Panc1 (cell line): ENCODE data around the gene NBEAL2. TPM values are rescaled to one million over a fixed set of nuclear protein-coding genes. Genes with fewer than 3 reads are reported as not detected.

Experiments
- ATAC-seq: fragments of 200-7000 bp; cut with Tn5 transposase; 2 replicates; pipeline ENCODE4 v1.9.1; 2020; ENCODE audit warnings: mild to moderate bottlenecking, moderate library complexity
- BruUV-seq: library from RNA; stranded (reverse); fragments of 400-500 nt; replicated peaks from 2 replicates; lab custom pipeline; 2021; lab: Mats Ljungman, UMichigan
- CTCF ChIA-PET: fragments of 300-600 bp; sonication (Branson Sonifier 250); formaldehyde crosslinking; loops from one replicate; lab custom pipeline; 2022; ENCODE audit warnings: antibody characterized with exemption; lab: Charles Lee
- POLR2A ChIA-PET: fragments of 300-600 bp; sonication (Branson Sonifier 250); formaldehyde crosslinking; loops from one replicate; lab custom pipeline; 2022; ENCODE audit warnings: antibody characterized with exemption; lab: Charles Lee
- DNase-seq: peaks from one replicate; pipeline ENCODE4 v3.0.0-alpha.2; 2010; ENCODE audit warnings: low read depth, low spot score
- H3K27ac ChIP-seq: 2 replicates; pipeline ENCODE4 v1.5.1; 2011; ENCODE audit warnings: mild to moderate bottlenecking, low read length, inconsistent platforms
- H3K27me3 ChIP-seq: fragments of 200-500 bp; sonication (Bioruptor generic); 2 replicates; pipeline ENCODE4 v1.6.0; 2014; ENCODE audit warnings: low read length, inconsistent platforms; ENCODE audit not compliant: control insufficient read depth, insufficient read depth
- H3K36me3 ChIP-seq: fragments of 200-500 bp; sonication (Bioruptor generic); 2 replicates; pipeline ENCODE4 v1.5.1; 2014; ENCODE audit warnings: inconsistent platforms, mild to moderate bottlenecking, low read length, moderate library complexity; ENCODE audit not compliant: control insufficient read depth, insufficient read depth
- H3K4me1 ChIP-seq: 2 replicates; pipeline ENCODE4 v1.5.1; 2011; ENCODE audit warnings: inconsistent platforms, mild to moderate bottlenecking, low read length, moderate library complexity; ENCODE audit not compliant: control insufficient read depth, insufficient read depth
- H3K4me3 ChIP-seq, 2 experiments: 2 replicates each; pipeline ENCODE4 v1.5.1; 2011 to 2012; ENCODE audit warnings: low read depth in 2 of 2, low read length in 2 of 2, mild to moderate bottlenecking in 2 of 2, inconsistent platforms in 1 of 2, moderate library complexity in 1 of 2
- H3K9me3 ChIP-seq: fragments of 200-500 bp; sonication (Bioruptor generic); 2 replicates; pipeline ENCODE4 v1.5.1; 2014; ENCODE audit warnings: low read depth, mild to moderate bottlenecking, inconsistent platforms, low read length, moderate library complexity; ENCODE audit not compliant: control insufficient read depth, insufficient read depth
- POLR2AphosphoS5 ChIP-seq: IDR thresholded peaks from 2 replicates; pipeline ENCODE4 v1.6.1; 2012; ENCODE audit warnings: mild to moderate bottlenecking, low read depth, low read length, moderate library complexity
- SIN3A ChIP-seq: IDR thresholded peaks from 2 replicates; pipeline ENCODE4 v1.6.1; 2012; ENCODE audit warnings: low read depth, mild to moderate bottlenecking, low read length, moderate library complexity, borderline replicate concordance; ENCODE audit not compliant: insufficient read depth
- TCF7L2 ChIP-seq: IDR thresholded peaks from 2 replicates; pipeline ENCODE4 v1.6.1; 2011; ENCODE audit warnings: mild to moderate bottlenecking, low read depth, low read length, inconsistent platforms
- in situ Hi-C: cut with HindIII; loops from 2 replicates; pipeline ENCODE4 v1.10.0; 2016; ENCODE audit warnings: low sequenced_read_pairs, low pct_unique_long_range_greater_than_20kb
- intact Hi-C: fragments of 100-400 bp; cut with micrococcal nuclease; formaldehyde crosslinking; loops from one replicate; pipeline ENCODE4 v1.10.0; 2022; ENCODE audit not compliant: unreplicated experiment
- total RNA-seq: library from RNA; stranded (reverse); gene quantifications from one replicate; pipeline ENCODE4 v1.2.1, GENCODE V29; 2021; ENCODE audit not compliant: unreplicated experiment
- TF ChIP-seq, protein P1 (sequence below): fragments of 450-650 bp; IDR thresholded peaks from 2 replicates; pipeline ENCODE4 v1.5.1; 2017; ENCODE audit warnings: mild to moderate bottlenecking
- TF ChIP-seq, protein P2 (sequence below), 2 experiments: IDR thresholded peaks; 2 replicates each; pipeline ENCODE4 v1.6.1; 2011 to 2012; ENCODE audit warnings: low read depth in 2 of 2, control low read depth in 1 of 2, low read length in 1 of 2, mild to moderate bottlenecking in 1 of 2, moderate library complexity in 1 of 2; ENCODE audit not compliant: insufficient read depth in 1 of 2

Gene NBEAL2
- total RNA-seq, 1 experiment from 2014 or later: 38.8 TPM

DNA sequence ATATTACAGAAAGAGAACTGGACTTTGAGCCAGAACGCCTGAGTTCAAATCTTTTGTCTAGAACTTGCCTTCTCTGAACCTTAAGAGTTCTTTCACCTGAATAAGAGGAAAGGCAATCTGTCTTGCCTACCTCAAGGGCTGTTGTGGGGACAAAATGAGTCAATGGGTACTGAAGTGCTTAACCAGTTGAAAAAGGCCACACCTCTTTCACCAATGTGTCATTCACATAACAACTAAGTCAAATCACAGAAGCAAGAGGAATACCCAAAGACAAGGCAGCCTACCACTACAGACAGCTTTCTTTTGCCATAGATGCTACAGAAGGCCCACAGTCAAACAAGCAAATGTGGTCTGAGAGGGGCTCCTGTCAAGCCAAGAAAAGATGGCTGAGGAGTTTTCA is 39.7 kb downstream of the NBEAL2 start:
- Histone ChIP-seq H3K4me1 (no peaks in the 10 kb centered on the region), H3K9me3 (no peaks in the 10 kb centered on the region), H3K36me3 (peaks cover 7% of the 10 kb centered on the region), H3K27me3 (no peaks in the 10 kb centered on the region), H3K4me3 (no peak overlapping the region), H3K27ac (no peak overlapping the region)
- ChIA-PET CTCF (no interaction called here), POLR2A (no interaction called here)
- DNase-seq: no peak
- no peak for ATAC-seq
- in situ Hi-C loops: no loop called here
- TF ChIP-seq TCF7L2 (no peak), POLR2AphosphoS5 (no peak), SIN3A (no peak)
- TF ChIP-seq, protein P1, sequence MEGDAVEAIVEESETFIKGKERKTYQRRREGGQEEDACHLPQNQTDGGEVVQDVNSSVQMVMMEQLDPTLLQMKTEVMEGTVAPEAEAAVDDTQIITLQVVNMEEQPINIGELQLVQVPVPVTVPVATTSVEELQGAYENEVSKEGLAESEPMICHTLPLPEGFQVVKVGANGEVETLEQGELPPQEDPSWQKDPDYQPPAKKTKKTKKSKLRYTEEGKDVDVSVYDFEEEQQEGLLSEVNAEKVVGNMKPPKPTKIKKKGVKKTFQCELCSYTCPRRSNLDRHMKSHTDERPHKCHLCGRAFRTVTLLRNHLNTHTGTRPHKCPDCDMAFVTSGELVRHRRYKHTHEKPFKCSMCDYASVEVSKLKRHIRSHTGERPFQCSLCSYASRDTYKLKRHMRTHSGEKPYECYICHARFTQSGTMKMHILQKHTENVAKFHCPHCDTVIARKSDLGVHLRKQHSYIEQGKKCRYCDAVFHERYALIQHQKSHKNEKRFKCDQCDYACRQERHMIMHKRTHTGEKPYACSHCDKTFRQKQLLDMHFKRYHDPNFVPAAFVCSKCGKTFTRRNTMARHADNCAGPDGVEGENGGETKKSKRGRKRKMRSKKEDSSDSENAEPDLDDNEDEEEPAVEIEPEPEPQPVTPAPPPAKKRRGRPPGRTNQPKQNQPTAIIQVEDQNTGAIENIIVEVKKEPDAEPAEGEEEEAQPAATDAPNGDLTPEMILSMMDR: no peak
- TF ChIP-seq, protein P2, sequence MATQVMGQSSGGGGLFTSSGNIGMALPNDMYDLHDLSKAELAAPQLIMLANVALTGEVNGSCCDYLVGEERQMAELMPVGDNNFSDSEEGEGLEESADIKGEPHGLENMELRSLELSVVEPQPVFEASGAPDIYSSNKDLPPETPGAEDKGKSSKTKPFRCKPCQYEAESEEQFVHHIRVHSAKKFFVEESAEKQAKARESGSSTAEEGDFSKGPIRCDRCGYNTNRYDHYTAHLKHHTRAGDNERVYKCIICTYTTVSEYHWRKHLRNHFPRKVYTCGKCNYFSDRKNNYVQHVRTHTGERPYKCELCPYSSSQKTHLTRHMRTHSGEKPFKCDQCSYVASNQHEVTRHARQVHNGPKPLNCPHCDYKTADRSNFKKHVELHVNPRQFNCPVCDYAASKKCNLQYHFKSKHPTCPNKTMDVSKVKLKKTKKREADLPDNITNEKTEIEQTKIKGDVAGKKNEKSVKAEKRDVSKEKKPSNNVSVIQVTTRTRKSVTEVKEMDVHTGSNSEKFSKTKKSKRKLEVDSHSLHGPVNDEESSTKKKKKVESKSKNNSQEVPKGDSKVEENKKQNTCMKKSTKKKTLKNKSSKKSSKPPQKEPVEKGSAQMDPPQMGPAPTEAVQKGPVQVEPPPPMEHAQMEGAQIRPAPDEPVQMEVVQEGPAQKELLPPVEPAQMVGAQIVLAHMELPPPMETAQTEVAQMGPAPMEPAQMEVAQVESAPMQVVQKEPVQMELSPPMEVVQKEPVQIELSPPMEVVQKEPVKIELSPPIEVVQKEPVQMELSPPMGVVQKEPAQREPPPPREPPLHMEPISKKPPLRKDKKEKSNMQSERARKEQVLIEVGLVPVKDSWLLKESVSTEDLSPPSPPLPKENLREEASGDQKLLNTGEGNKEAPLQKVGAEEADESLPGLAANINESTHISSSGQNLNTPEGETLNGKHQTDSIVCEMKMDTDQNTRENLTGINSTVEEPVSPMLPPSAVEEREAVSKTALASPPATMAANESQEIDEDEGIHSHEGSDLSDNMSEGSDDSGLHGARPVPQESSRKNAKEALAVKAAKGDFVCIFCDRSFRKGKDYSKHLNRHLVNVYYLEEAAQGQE (IDR thresholded peaks at IDR 0.05; ENCODE audit: insufficient read depth in 1 of 2, low read depth in 2 of 2, low read length in 1 of 2): no peak
- intact Hi-C loops: no loop called here
- no TSS peak for BruUV-seq

DNA sequence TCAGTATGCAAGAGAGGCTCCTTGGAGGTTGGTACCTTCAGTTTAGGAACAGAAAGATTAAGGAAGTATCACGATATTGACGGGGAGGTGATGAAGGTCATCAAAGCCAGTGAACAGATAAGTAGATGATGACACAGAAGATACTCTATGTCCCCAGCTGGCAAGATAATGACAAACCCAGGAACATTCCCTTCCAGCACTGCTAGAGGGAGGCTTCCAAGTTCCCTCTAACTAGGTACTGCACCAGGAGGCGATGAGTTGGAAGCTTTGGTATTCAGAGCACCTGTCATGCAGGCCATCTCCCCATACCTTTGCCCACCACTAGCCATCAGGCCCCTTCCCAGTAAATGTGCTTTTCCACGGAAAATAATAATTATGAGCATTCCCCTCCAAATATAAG is 40.8 kb downstream of the NBEAL2 start:
- no TSS peak for BruUV-seq
- in situ Hi-C loops (no loop called here), intact Hi-C loops (no loop called here)
- TF ChIP-seq SIN3A (no peak), POLR2AphosphoS5 (no peak), TCF7L2 (no peak)
- TF ChIP-seq, protein P1: no peak
- ChIA-PET CTCF (no interaction called here), POLR2A (no interaction called here)
- no peak overlapping the region for H3K4me3 ChIP-seq
- no peak overlapping the region for H3K27ac ChIP-seq
- H3K4me1 ChIP-seq: no peaks in the 10 kb centered on the region
- DNase-seq: no peak
- peaks cover 7% of the 10 kb centered on the region for H3K36me3 ChIP-seq
- no peak for ATAC-seq
- H3K9me3 ChIP-seq: no peaks in the 10 kb centered on the region
- H3K27me3 ChIP-seq: no peaks in the 10 kb centered on the region
